NK-92 treated with Interleukin-12 subunit alpha and Interleukin-12 subunit beta, amount 100 ng/mL, for 24 hours (cell line): Measurements from ENCODE around the gene ATP8A2.
"Not testable (repeated sequence)": the region's sequence is repeated elsewhere in the genome, so short reads cannot be mapped to it uniquely, and the experiment has no call there.

Source experiments
- DNase-seq: peaks from one replicate; lab custom pipeline; 2025; lab: John Stamatoyannopoulos, UW

ATP8A2 gene

DNA sequence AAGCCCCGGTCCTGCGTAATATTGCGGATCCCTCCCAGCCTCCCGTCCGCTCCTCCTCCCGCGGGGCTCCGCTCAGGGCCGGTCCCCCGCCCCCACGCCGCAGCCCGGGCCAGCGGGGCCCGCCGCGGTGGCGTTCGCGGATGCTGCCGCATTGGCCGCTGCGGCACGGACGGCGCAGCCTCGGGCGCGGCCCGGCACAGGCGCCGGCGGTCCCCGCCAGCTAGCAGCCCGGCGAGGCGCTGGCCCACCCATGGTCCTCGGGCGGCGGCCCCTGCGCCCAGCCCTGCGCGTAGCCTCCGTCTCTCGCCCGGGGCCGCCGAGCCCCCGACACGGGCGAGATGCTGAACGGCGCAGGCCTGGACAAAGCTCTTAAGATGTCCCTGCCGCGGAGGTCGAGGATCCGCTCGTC, at the start of gene ATP8A2:
TSS of gene ATP8A2 (plus strand) at position 100 of the 409 bp plus-strand sequence. CDS start at position 339, 239 bp downstream.
- no peak for DNase-seq

DNA sequence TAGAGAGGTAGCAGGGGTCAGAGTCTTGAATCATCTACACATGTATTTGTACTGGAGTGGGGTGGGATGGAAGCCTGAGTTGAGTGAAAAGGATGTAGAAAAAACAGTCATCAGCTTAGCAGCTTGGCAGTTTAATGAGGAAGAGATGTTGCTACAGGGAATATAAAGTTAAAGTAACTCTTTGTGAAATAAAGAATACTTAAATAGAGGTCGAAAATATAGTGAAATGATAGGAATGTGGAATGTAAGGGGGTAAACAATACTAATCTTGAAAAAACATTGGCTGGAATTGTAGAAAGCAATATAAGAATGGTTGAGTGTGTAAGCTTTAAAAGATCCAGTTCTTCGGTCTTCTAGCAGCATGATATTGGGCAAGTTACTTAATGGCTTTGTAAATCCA, 47.7 kb upstream of the ATP8A2 start:
- DNase-seq = no peak

DNA sequence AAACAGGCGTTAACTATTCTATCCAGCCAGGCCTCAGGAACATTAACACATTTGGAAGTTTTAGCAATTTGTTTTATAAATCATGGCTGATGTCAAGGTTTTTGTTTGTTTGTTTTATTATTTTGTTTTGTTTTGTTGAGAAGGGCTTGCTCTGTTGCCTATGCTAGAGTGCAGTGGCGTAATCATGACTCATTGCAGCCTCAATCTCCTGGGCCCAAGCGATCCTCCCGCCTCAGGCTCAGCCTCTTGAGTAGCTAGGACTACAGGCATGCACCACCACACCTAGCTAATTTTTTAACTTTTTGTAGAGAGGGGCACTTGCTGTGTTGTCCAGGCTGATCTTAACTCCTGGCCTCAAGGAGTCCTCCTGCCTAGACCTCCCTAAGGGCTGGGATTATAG, 42.1 kb upstream of the ATP8A2 start:
- DNase-seq = no peak

DNA sequence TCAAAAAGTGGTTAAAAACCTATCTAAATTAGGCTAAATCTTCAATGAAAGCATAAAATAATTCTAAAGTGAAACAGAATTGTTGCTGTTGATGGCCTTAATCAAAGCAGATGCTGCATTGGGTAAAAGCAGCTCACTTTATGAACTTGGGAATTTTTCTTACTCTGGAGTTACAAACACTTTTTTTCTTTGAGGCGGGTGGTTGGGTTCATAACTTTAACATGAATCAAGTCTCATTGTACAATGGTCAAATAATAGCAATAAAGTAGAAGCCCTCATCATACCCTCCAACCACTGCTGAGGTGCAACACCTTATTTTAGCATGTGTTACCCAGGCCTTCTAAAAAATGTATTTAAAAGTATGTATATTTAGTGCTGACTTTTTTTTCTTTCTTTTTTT, 41.2 kb upstream of the ATP8A2 start:
- no peak for DNase-seq

DNA sequence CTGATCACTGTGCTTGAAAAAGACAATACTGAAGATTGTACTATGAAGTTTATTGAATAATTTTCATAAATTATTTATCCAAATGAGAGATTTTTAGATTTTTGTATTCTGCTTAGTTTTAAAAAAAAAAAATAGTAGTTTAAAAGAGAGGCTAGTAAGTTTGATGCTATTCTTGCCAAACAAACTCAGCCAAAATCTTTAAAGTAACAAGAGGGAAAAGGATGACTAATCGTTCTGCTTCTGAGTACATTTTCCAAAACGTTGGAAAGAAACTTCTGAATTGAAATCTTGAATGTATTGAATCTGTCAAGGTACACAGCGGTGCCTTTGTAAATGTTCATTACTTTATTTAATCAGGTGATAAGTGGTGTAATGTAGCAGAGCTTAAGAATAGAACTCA, 35.9 kb upstream of the ATP8A2 start:
- no peak for DNase-seq

DNA sequence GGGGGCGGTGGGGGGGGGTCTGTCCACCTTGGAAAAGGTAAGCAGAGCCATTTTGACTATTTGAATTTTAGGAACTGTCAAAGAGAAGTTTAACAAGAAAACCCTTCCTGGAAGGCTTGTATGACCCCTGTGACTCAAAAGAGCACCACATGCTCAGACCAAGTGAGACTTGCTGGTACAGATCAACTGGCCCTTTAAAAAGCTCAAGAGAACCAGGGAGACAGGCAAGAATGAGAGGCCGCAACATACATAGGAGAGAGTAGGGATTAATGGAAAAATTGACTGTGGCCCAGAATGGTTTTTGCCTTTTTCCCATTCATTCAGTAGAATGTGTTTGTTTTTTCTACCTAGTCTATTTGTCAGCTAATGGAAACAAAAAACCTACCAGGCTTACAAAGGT, 26.2 kb upstream of the ATP8A2 start:
- DNase-seq = no peak

DNA sequence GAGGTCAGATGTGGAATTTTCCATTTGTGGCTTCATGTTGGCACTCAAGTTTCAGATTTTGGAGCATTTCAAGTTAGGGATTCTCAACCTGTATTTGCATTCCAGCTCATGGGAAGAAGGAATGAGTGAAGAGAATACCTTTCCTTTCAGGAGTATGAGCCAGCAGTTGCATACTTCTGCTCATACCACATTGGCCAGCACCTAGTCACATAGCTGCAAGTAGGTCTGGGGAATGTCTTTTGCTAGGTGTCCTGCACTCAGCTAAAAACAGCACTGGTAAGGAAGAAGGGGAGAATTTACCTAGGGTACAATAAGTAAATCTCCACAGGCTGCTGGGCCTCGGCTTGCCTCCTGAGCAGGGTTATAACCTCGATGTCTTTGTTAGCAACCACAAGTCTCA, 24.6 kb upstream of the ATP8A2 start:
- no peak for DNase-seq

DNA sequence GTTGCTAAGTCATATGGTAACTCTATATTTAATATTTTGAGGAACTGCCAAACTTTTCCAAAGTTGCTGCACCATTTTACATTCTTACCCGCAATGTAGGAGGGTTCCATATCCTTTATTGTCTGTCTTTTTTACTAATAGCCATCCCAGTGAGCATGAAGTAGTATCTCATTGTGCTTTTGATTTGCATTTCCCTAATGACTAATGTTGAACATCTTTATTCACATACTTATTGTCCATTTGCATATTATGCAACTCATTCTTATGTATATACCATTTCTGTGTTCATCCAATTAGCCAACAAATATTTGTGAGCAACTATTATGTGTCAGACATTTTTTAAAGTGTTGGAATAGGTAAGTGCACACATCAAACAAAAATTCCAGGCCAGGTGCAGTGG, 20.4 kb upstream of the ATP8A2 start:
- no peak for DNase-seq

DNA sequence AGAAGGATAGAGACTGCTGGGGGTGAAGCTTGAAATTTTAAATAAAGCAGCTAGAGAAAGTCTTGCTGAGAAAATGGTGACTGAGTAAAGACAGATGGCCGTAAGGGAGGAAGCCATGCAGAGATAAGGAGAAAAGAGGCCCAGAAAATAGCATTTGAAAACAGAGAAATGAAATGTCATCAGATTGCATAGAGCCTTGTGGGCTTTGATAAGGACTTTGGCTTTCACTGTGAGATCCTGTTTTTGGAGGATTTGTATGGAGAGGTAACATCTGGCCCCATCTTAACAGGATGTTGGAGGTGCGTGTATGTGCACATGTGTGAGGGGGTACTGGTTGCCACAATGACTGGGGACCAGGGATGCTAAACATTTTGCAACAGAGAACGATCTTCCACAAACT, 19.5 kb upstream of the ATP8A2 start:
- DNase-seq = no peak

DNA sequence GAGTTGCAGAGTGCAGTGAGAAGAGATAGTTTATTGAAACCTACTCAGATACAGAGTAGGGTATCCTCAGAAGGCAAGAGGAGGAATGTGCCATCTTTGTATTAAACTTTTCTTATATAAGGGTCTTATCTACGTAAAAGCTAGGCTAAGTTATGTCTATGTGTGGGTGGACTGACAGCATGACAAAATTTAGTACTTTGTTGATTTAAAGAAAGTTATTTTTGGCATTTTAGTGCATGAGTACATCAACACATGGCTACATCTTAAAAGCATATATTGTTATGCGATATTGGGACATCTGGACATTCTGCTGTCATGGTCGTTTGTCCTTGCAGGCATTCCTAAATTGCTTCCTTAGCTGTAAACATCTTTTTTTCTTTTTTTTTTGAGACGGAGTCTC, 19.0 kb upstream of the ATP8A2 start:
- DNase-seq = no peak

DNA sequence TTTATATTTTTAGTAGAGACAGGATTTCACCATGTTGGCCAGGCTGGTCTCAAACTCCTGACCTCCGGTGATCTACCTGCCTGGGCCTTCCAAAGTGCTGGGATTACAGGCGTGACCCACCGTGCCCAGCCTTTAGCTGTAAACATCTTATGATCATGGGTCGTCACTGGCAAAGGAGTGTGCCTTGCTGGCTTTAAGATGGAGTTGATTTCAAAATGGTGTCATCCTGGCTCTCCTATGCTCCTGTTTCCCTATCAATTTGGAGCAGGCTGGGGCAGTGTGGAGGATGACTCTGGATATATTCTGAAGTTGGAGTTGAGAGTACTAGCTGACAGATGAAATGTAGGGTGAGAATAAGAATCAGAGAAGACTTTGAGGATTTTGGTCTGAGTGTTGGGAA, 18.4 kb upstream of the ATP8A2 start:
- no peak for DNase-seq

DNA sequence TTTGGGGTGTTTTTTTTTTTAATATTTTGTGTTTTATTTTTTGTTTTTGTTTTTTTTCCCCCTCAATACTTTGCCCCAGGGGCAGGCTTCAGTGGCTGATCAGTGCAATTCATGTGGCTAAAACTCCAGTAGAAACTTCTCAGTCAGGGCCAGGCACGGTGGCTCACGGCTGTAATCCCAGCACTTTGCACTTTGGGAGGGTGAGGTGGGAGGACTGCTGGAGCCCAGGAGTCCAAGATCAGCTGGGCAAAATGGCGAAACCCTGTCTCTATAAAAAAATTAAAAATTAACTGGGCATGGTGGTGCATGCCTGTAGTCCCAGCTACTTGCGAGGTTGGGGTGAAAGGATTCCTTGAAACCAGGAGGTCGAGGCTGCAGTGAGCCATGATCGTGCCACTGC, 17.4 kb upstream of the ATP8A2 start:
- no peak for DNase-seq

DNA sequence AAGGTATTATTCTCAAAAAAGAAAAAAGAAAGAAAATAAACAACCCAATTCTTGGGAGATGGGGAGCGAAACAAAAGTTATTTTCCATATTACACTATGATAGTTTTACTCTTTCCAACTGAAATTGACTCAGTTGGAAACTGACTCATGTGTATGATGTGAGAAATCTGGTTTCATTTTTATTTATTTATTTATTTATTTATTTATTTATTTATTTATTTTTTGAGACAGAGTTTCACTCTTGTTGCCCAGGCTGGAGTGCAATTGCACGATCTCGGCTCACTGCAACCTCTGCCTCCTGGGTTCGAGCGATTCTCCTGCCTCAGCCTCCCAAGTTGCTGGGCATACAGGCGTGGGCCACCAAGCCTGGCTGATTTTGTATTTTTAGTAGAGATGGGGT, 11.3 kb upstream of the ATP8A2 start:
- DNase-seq = not testable (repeated sequence)

DNA sequence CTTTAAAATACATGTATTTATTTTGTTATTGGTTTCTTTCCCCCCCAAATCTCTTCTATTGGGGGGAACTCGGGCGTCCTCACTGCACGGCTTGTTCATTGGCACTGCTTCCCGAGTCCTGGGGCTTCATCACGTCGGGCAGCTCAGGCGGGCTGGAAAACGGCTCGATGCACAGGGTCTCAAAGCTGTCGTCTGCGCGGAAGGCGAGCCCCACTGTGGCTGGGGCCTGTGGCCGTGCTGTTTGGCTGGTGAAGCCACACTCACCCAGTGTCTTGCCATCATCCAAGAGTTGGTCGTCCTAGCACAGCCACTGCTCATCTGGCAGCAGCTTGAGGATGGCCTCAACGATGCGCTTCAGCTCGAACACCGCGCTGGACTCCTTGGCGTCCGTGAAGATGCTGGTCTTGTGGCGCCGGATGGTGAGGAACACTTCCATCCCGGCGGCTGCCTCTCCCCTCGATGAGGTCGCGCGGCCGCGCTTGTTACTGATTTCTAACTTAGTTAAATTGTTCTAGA, 6.0 kb upstream of the ATP8A2 start:
- DNase-seq = no peak

DNA sequence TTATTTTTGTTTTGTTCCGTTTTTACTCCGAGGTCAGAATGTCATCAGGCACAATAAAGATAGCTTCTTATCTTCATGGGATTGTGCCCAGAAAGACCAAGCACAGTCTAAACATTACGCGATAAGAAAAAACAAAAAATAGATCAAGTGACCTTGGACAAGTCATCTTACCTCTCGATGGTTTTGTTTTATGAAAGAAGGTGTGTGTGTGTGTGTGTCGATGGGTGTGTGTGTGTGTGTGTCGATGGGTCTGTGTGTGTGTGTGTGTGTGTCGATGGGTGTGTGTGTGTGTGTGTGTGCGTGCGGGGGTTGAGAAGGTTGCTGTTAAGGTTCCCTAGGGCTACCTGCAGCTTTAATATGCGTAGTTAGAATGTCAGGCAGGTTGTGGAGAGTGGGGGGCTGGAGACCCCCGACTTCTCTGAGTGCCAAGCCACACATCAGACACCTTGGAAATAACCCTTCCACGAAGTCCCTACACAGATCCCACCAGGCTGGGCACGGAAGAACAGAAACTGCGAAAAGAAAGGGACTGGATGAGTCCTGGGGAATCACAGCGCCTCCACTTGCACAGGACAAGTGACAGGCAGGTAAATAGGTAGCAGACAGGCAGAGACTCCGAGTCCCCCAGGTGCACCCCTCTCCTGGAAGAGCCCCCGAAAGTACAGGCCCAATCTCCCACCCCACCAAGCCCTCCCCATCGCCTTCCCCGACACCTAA, 458 bp upstream of the ATP8A2 start:
- DNase-seq = no peak

DNA sequence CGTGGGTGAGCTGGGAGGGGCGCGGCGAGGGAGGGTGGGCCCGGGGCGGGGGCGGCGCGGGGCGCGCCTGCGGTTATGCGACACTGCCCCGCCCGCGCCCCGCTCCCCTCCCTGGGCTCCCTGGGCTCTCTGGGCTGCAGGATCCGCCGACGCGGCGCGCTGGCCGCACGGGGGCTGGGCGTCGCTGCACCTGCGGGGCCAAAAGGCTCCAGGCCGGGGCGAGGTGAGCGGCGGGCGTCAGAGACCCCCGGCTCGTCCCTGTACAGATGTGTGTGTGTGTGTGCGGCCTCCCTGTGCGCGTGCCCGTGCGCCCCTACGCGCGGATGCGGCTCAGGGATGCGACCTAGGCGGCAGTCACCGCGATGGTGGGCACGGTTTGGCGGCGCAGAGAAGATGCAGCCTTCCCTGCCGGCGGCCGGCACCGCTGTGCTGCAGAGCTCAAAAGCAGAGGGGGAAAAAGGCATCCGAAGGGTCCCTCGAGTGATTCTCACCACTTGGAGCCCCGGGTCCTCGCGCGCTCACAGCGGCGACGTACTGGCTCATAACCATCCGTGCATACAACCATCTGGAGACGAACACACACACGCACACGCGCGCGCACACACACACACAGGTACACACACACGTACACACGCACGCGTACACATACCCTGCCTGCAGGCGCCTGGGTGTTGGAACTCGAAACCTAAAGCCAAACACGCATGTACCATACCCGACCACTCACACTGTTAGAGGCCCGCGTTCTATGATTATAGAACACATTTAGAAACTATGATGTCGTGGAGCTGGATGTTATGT, 709 bp downstream of the ATP8A2 start:
- DNase-seq = no peak

DNA sequence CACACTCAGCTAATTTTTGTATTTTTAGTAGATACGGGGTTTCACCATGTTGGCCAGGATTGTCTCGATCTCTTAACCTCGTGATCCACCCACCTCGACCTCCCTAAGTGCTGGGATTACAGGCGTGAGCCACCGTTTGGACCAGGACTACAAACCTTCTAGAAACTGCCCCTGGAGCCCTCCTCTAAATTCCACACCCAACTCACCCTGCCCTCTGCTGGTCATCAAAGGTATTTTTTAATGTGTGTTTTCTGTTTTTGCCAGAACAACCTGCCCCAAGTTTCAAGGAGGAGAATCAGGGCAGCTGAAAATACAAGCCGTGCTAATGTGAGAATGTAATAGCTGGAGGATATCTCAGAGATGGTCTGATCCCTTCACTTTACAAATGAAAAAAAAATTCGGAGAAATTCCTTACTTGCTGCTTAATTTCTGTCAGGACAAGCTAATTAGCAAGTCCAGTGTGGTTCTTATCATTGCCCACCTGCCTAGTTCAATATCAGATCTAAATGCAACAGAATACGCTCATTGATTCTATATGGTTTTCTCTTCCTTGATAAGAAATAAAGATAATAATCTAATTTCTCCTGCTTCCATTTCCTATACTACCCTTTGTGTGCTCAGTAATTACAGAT, 4.1 kb downstream of the ATP8A2 start:
- no peak for DNase-seq

DNA sequence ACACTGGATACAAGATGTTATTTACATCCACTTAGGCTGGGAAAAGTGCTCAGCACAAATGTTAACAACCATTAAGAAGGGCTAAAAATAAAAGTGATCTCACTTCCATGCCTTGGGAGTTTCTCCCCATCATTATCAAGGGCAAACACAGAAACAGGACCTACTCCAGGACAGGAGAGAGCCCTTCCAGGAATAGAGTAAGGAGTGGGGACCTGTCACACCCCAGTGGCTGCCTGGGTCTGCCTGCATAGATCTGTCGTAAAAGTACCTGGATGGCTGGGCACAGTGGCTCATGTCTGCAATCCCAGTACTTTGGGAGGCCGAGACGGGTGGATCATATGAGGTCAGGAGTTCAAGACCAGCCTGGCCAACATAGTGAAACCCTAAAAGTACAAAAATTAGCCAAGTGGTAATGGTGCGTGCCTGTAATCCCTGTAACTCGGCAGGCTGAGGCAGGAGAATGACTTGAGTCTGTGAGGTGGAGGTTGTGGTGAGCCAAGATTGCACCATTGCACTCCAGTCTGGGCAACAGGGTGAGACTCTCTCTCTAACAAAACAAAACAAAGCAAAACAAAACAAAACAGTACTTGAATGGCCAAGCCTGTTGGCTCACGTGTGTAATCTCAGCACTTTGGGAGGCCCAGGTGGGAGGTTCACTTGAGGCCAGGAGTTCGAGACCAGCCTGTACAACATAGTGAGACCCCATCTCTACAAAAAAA, 5.6 kb downstream of the ATP8A2 start:
- DNase-seq = no peak

DNA sequence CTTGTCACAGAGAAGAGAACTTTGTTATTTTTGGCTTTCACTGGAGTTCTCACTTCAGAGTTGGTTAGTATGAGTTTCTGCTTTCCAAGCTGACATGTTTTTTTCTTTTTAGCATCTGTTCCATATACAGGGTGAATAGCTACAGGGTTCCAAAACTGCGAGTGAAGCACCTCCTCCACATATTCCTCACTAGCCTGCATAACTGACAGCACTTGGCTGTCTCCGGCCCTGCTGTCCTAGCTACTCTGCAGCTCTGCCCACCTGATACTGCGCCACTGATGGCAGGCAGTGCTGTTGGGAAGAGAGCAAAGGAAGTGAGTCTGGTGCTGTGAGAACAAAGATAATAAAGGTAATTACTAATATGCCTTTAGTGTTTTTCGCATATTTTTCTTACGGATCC, 6.8 kb downstream of the ATP8A2 start:
- DNase-seq = no peak

DNA sequence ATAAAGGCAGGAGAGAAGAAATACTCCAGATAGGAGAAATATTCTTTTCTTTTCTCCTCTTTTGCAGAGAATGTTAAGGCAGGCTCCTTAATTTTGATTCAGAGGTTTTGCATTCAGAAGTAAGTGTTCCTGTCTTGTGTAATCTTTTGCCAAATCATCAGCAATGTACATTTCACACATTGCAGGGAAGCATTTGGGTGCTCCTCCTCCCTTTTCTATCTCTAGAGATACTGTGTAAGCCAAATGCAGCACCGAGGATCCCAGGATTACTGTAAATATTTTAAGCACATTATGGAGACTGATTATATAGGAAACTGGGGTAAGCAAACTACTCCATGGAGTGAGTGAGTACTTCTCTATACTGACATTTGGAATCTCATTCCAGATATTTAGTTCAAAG, 7.2 kb downstream of the ATP8A2 start:
- no peak for DNase-seq

DNA sequence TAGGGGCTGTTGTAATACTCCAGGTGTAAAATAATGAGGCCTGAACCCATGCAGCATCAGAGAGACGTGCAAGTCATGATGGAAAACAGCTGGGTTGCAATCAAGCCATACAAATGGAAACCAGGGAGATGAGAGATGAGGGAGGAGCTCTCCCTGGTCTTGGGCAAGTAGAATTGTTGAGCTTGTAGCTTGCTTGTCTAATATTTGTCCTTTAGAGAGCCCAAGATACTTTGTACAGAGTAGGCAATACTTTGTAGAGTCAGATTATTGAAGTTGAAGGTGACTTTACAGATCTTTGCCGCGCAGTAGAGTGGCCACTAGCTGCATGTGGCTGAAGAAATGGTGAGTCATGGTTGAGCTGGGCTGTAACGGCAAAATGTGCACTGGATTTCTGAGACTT, 8.3 kb downstream of the ATP8A2 start:
- DNase-seq = no peak

DNA sequence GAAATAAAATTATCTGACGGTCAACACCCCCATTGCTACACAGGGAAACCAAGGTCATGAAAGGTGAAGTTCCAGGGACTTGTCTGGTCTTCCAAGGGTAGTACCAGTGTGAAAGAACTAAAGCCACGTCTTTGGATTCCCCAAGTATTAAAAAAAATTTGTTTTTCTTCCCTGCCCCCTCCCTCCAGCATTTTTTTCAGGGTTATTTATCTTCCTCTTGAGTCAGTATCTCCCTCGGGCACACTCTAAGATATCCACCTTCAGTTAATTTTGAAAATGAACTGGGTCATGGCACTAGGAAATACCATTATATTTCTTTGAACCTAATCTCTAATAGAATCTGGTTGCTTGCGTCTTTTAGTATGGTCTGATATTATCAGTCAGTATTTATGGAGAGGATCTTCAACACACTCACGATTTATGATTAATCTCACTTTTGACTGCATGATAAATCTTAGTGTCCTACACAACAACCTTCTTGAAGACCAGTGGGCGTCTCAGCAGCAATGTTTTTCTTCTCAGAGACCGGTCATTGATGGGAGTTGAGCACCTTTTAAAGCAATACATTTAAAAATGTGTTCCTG, 9.1 kb downstream of the ATP8A2 start:
- DNase-seq = no peak
